H1 (cell line): ENCODE results near the gene SNTG2. TPM values are rescaled to one million over a fixed set of nuclear protein-coding genes. Genes with fewer than 3 reads are reported as not detected.

Experiments
- CTCF ChIA-PET: fragments of 300-600 bp; sonication (Branson Sonifier 250); formaldehyde crosslinking; loops from one replicate; lab custom pipeline; 2021; ENCODE audit not compliant: partially characterized antibody; lab: Charles Lee
- POLR2A ChIA-PET: fragments of 300-600 bp; sonication (Branson Sonifier 250); formaldehyde crosslinking; loops from one replicate; lab custom pipeline; 2021; ENCODE audit warnings: inconsistent platforms; ENCODE audit not compliant: partially characterized antibody; lab: Charles Lee
- DNase-seq, 2 experiments: peaks; one replicate each; pipeline versions ENCODE4 v3.0.0 to v3.0.0-alpha.2; 2010 to 2022; ENCODE audit warnings: low spot score in 2 of 2, low read depth in 1 of 2, mixed read lengths in 1 of 2
- FAIRE-seq: peaks from 2 replicates; lab custom pipeline; 2011; peaks lifted over from hg19 to GRCh38; lab: Jason Lieb, UNC
- H2AFZ ChIP-seq: 2 replicates; pipeline ENCODE4 v1.8.1; 2012; ENCODE audit warnings: low read length, inconsistent platforms
- H2AK5ac ChIP-seq: 2 replicates; pipeline ENCODE4 v1.6.1; 2013; ENCODE audit warnings: low read depth, low read length
- H2BK120ac ChIP-seq: replicated peaks from 2 replicates; pipeline ENCODE3; 2013; ENCODE audit warnings: low read depth, low read length, inconsistent platforms
- H2BK12ac ChIP-seq: 2 replicates; pipeline ENCODE4 v1.6.1; 2013; ENCODE audit warnings: low read depth, low read length
- H2BK15ac ChIP-seq: 2 replicates; pipeline ENCODE4 v1.6.1; 2013; ENCODE audit warnings: low read length
- H2BK20ac ChIP-seq: 2 replicates; pipeline ENCODE4 v1.6.1; 2013; ENCODE audit warnings: low read length
- H2BK5ac ChIP-seq: 2 replicates; pipeline ENCODE4 v1.6.1; 2013; ENCODE audit warnings: low read depth, low read length
- H3K14ac ChIP-seq: 2 replicates; pipeline ENCODE4 v1.6.1; 2013; ENCODE audit warnings: inconsistent platforms; ENCODE audit not compliant: insufficient read length
- H3K18ac ChIP-seq: 2 replicates; pipeline ENCODE4 v1.6.1; 2013; ENCODE audit warnings: low read length; ENCODE audit errors: extremely low read depth
- H3K23ac ChIP-seq: 2 replicates; pipeline ENCODE4 v1.6.1; 2013; ENCODE audit warnings: inconsistent platforms; ENCODE audit not compliant: insufficient read length
- H3K23me2 ChIP-seq: 2 replicates; pipeline ENCODE4 v1.6.1; 2013; ENCODE audit warnings: low read depth, low read length
- H3K27ac ChIP-seq: 2 replicates; pipeline ENCODE4 v1.6.1; 2011; ENCODE audit warnings: low read depth, low read length, inconsistent platforms
- H3K27me3 ChIP-seq, 4 experiments: replicated peaks in 1 of 4; 1 replicate in 1 of 4; 2 replicates in 3 of 4; pipeline versions ENCODE4 v1.6.1 to v1.8.1; 2011 to 2013; ENCODE audit warnings: low read length in 3 of 4, mild to moderate bottlenecking in 3 of 4, inconsistent platforms in 2 of 4, mixed read lengths in 2 of 4, moderate library complexity in 1 of 4; ENCODE audit not compliant: control insufficient read depth in 3 of 4, insufficient read depth in 3 of 4; ENCODE audit errors: extremely low read depth in 1 of 4
- H3K36me3 ChIP-seq, 4 experiments: 2 replicates each; pipeline versions ENCODE4 v1.6.1 to v1.8.1; 2011 to 2013; ENCODE audit warnings: mild to moderate bottlenecking in 4 of 4, low read length in 3 of 4, moderate library complexity in 2 of 4, control low read depth in 1 of 4, inconsistent platforms in 1 of 4; ENCODE audit not compliant: insufficient read depth in 4 of 4, control insufficient read depth in 2 of 4
- H3K4ac ChIP-seq: replicated peaks from 2 replicates; pipeline ENCODE3; 2013; ENCODE audit warnings: low read length, low read depth, mixed read lengths, inconsistent platforms; ENCODE audit not compliant: insufficient read length
- H3K4me1 ChIP-seq, 4 experiments: replicated peaks in 1 of 4; 1 replicate in 1 of 4; 2 replicates in 3 of 4; pipeline versions ENCODE4 v1.6.1 to v1.8.1; 2011 to 2013; ENCODE audit warnings: low read length in 3 of 4, inconsistent platforms in 2 of 4, mixed read lengths in 1 of 4; ENCODE audit not compliant: insufficient read depth in 4 of 4, control insufficient read depth in 3 of 4
- H3K4me2 ChIP-seq, 2 experiments: 2 replicates each; pipeline versions ENCODE4 v1.6.1 to v1.8.1; 2011 to 2013; ENCODE audit warnings: low read depth in 2 of 2, low read length in 2 of 2, control low read depth in 1 of 2, inconsistent platforms in 1 of 2, mild to moderate bottlenecking in 1 of 2; ENCODE audit not compliant: insufficient read depth in 1 of 2
- H3K4me3 ChIP-seq, 4 experiments: fragments of 200-600, 300-600 bp in 1 of 4; sonication (generic), shearing (Covaris generic), sonication (Bioruptor Twin) in 1 of 4; 2 replicates each; pipeline versions ENCODE4 v1.5.1 to v1.8.1; 2011 to 2016; ENCODE audit warnings: low read length in 4 of 4, low read depth in 3 of 4, control low read depth in 2 of 4, inconsistent platforms in 2 of 4, mild to moderate bottlenecking in 2 of 4, mixed read lengths in 1 of 4, moderate library complexity in 1 of 4; ENCODE audit not compliant: insufficient read depth in 2 of 4; ENCODE audit errors: extremely low read depth in 1 of 4
- H3K56ac ChIP-seq: replicated peaks from 2 replicates; pipeline ENCODE3; 2013; ENCODE audit warnings: low read depth, mild to moderate bottlenecking, mixed read lengths, low read length, inconsistent platforms; ENCODE audit not compliant: insufficient read length
- H3K79me1 ChIP-seq: 2 replicates; pipeline ENCODE4 v1.6.1; 2013; ENCODE audit warnings: low read depth, low read length, control low read depth
- H3K79me2 ChIP-seq, 2 experiments: 2 replicates each; pipeline versions ENCODE4 v1.6.1 to v1.8.1; 2012 to 2013; ENCODE audit warnings: low read length in 2 of 2, mild to moderate bottlenecking in 2 of 2, inconsistent platforms in 1 of 2; ENCODE audit not compliant: insufficient read depth in 2 of 2, control insufficient read depth in 1 of 2
- H3K9ac ChIP-seq, 4 experiments: replicated peaks in 1 of 4; 1 replicate in 1 of 4; 2 replicates in 3 of 4; pipeline versions ENCODE4 v1.6.1 to v1.8.1; 2011 to 2013; ENCODE audit warnings: low read depth in 3 of 4, low read length in 3 of 4, control low read depth in 2 of 4, mild to moderate bottlenecking in 2 of 4, moderate library complexity in 2 of 4, inconsistent platforms in 1 of 4; ENCODE audit errors: extremely low read depth in 1 of 4
- H3K9me3 ChIP-seq, 2 experiments: 2 replicates each; pipeline versions ENCODE4 v1.6.1 to v1.8.1; 2012 to 2013; ENCODE audit warnings: mild to moderate bottlenecking in 2 of 2, moderate library complexity in 2 of 2, control low read depth in 1 of 2, inconsistent platforms in 1 of 2, low read depth in 1 of 2, low read length in 1 of 2, mixed read lengths in 1 of 2; ENCODE audit not compliant: insufficient read depth in 2 of 2
- H4K20me1 ChIP-seq, 2 experiments: replicated peaks in 1 of 2; 2 replicates each; pipeline versions ENCODE3 to v1.8.1; 2011 to 2013; ENCODE audit warnings: inconsistent platforms in 2 of 2, low read length in 2 of 2, mild to moderate bottlenecking in 1 of 2; ENCODE audit not compliant: insufficient read depth in 2 of 2, control insufficient read depth in 1 of 2
- H4K5ac ChIP-seq: 2 replicates; pipeline ENCODE4 v1.6.1; 2013; ENCODE audit warnings: low read length, low read depth, mixed read lengths, inconsistent platforms; ENCODE audit not compliant: insufficient read length
- H4K8ac ChIP-seq: 2 replicates; pipeline ENCODE4 v1.8.0; 2013; ENCODE audit warnings: mild to moderate bottlenecking, moderate library complexity, low read length, inconsistent platforms; ENCODE audit not compliant: insufficient read depth; ENCODE audit errors: extremely low read depth
- H4K91ac ChIP-seq: replicated peaks from 2 replicates; pipeline ENCODE3; 2013; ENCODE audit warnings: low read length, mixed read lengths, inconsistent platforms; ENCODE audit not compliant: insufficient read length
- BRCA1 ChIP-seq: IDR thresholded peaks from 2 replicates; pipeline ENCODE4 v1.6.1; 2012; ENCODE audit warnings: low read depth, low read length, improper control_type of control experiment
- EGR1 ChIP-seq: IDR thresholded peaks from 2 replicates; pipeline ENCODE4 v1.6.1; 2011; ENCODE audit warnings: low read depth, low read length, borderline replicate concordance
- HDAC2 ChIP-seq, 2 experiments: fragments of 300-600 bp in 1 of 2; sonication (generic) in 1 of 2; IDR thresholded peaks; 2 replicates each; pipeline ENCODE4 v1.6.1; 2011 to 2012; ENCODE audit warnings: low read depth in 2 of 2, low read length in 2 of 2, mild to moderate bottlenecking in 2 of 2, moderate library complexity in 2 of 2, borderline replicate concordance in 1 of 2, inconsistent platforms in 1 of 2
- KDM5A ChIP-seq: fragments of 200-600 bp; IDR thresholded peaks from 2 replicates; pipeline ENCODE4 v1.7.1; 2012; ENCODE audit warnings: mild to moderate bottlenecking, low read length, inconsistent platforms, mixed read lengths
- SIRT6 ChIP-seq: IDR thresholded peaks from one replicate; pipeline ENCODE4 v1.7.1; 2012; ENCODE audit warnings: low read length, inconsistent platforms
- TAF7 ChIP-seq: optimal IDR thresholded peaks from 2 replicates; pipeline ENCODE3; 2011; ENCODE audit warnings: low read depth, mild to moderate bottlenecking, inconsistent platforms, low read length, moderate library complexity, borderline replicate concordance
- TBP ChIP-seq: IDR thresholded peaks from 2 replicates; pipeline ENCODE4 v1.6.1; 2011; ENCODE audit warnings: low read depth, low read length, improper control_type of control experiment
- TCF12 ChIP-seq: IDR thresholded peaks from 2 replicates; pipeline ENCODE4 v1.6.1; 2011; ENCODE audit warnings: low read depth, mild to moderate bottlenecking, low read length
- WGBS, 2 experiments: shearing (Covaris generic) in 1 of 2; methylation state at CpG; one replicate each; pipeline versions ENCODE4 v1.1.6 to v1.1.7; 2013 to 2015; ENCODE audit warnings: low lambda C conversion rate in 2 of 2, mixed read lengths in 2 of 2, inconsistent platforms in 1 of 2, low coverage in 1 of 2, missing lambda C conversion rate in 1 of 2; ENCODE audit not compliant: insufficient replicate concordance in 2 of 2, insufficient coverage in 1 of 2, insufficient read length in 1 of 2; ENCODE audit errors: extremely low coverage in 1 of 2, missing lambda C conversion rate in 1 of 2; 5-methylcytosine and 5-hydroxymethylcytosine counted together
- polyA plus RNA-seq, 7 experiments: library from polyadenylated mRNA; depleted of rRNA in 3 of 7; stranded (reverse) in 5 of 7; unstranded in 2 of 7; fragments of >200 nt in 5 of 7; fragments of 200-250 nt in 2 of 7; gene quantifications; 1 replicate in 5 of 7; 2 replicates in 1 of 7; 4 replicates in 1 of 7; pipeline versions ENCODE4 v1.2.1 to v1.2.3, GENCODE V29; 2011 to 2013; ENCODE audit warnings: missing spikeins in 2 of 7, mixed read lengths in 2 of 7
- total RNA-seq: library from RNA; stranded (reverse); fragmentation: NEBNext Ultra II Directional; extraction: Animal tissue kit (Norgen Biotek cat#: 25700); gene quantifications from 2 replicates; pipeline ENCODE4 v1.2.1, GENCODE V29; 2021

The SNTG2 gene
- total and polyA plus RNA-seq, 2 of the 8 experiments (the other 6 are each of a cell fraction or from before 2014, with no cell fraction given) = 6.6 to 18.1 TPM

- H3K27ac ChIP-seq = no peak overlapping the region
- H3K79me1 ChIP-seq = peaks cover 4% of the 10 kb centered on the region; the same call in 1 of the 2 replicates
- H4K8ac ChIP-seq = no peak overlapping the region
- H3K9ac ChIP-seq = no peak overlapping the region
- peaks cover 4 to 30% (median 16%) of the 10 kb centered on the region in 4 experiments for H3K4me1 ChIP-seq
- H3K27me3 ChIP-seq = peaks cover 0 to 4% (median 0%) of the 10 kb centered on the region in 4 experiments; a peak in 2 of 7 replicates
- FAIRE-seq (no peak), DNase-seq (no peak)
- H2AFZ ChIP-seq = no peak overlapping the region
- no peak overlapping the region for H3K56ac ChIP-seq
- H3K23ac ChIP-seq = no peak overlapping the region
- no peak overlapping the region for H3K4ac ChIP-seq
- no peaks in the 10 kb centered on the region for H3K9me3 ChIP-seq
- H2BK20ac ChIP-seq = no peak overlapping the region
- CTCF ChIA-PET = interaction anchor here (0.9 to 2.1 kb wide), 6 partner anchors 14 to 187 kb away, joined by 3 to 9 read pairs (median 3); no protein-coding TSS in a partner anchor
- H3K18ac ChIP-seq = no peak overlapping the region
- WGBS, 2 experiments = 86% methylated on average over 1 of the region's 1 CpG; no CpG with 5 or more reads in 1 of the 2 experiments
- H4K5ac ChIP-seq = no peak overlapping the region
- H2BK12ac ChIP-seq = no peak overlapping the region
- H3K23me2 ChIP-seq = peaks cover 8% of the 10 kb centered on the region; the same call in 1 of the 2 replicates
- H2AK5ac ChIP-seq = no peak overlapping the region
- H3K4me3 ChIP-seq = no peak overlapping the region
- no peak overlapping the region for H4K91ac ChIP-seq
- no peaks in the 10 kb centered on the region for H3K36me3 ChIP-seq
- no peak overlapping the region for H2BK120ac ChIP-seq
- POLR2A ChIA-PET = no interaction called here
- no peak overlapping the region for H3K14ac ChIP-seq
- TF ChIP-seq SIRT6 = no peak
- TF ChIP-seq BRCA1 = no peak
- no peak for TF ChIP-seq EGR1
- no peak for TF ChIP-seq TBP
- no peak for TF ChIP-seq TCF12
- no peak for TF ChIP-seq TAF7
- TF ChIP-seq KDM5A = no peak
- TF ChIP-seq HDAC2 (IDR thresholded peaks at IDR 0.05; ENCODE audit: borderline replicate concordance in 1 of 2, low read depth in 2 of 2, low read length in 2 of 2) = no peak
- peak overlapping the region in 1 of 2 experiments; percentile 72; a peak in 1 of 4 replicates for H3K4me2 ChIP-seq
- H2BK15ac ChIP-seq = no peak overlapping the region
- peaks cover 10 to 22% of the 10 kb centered on the region in 2 experiments for H4K20me1 ChIP-seq
- peaks cover 18 to 82% of the 10 kb centered on the region in 2 experiments for H3K79me2 ChIP-seq
- no peak overlapping the region for H2BK5ac ChIP-seq
Measured at GRCh38 chr2:954687-955000, 4.0 kb downstream of the SNTG2 start.
